ENCODE results near the gene NPPA. TPM values are rescaled to one million over a fixed set of nuclear protein-coding genes. Genes with fewer than 3 reads are reported as not detected.

The NPPA gene
- total RNA-seq, 1 experiment from 2014 or later: not detected

DNA sequence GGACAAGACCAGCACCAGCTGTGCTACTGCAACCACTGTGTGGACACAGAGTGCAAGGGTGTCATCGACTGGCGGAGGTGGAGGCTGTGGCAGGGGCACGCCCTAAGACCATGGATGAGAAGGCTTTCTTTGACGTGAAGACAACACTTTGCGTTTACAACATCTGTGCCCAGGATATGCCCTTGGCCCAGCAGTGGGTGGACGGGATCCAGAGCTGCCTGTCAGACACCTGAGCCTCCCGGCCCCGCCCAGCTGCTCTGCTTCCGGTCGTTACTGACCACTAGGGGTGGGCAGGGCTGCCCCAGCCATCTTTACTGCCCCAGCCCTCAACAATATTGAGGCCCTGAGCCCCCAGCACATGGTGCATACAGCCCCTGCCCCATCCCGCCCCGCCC, 32.6 kb upstream of the NPPA start:
- no peaks in the 10 kb centered on the region for H3K9me3 Mint-ChIP-seq (ENCODE audit: low read depth, unreplicated experiment)
- H3K4me1 Mint-ChIP-seq (ENCODE audit: low read depth, unreplicated experiment): no peaks in the 10 kb centered on the region
- no peaks in the 10 kb centered on the region for H3K36me3 Mint-ChIP-seq (ENCODE audit: insufficient read depth, unreplicated experiment)
- CTCF ChIA-PET: no interaction called here
- no peak for DNase-seq
- peaks cover 59% of the 10 kb centered on the region for H3K27me3 Mint-ChIP-seq (ENCODE audit: unreplicated experiment)
- BruUV-seq (replicated peaks): no TSS peak
- no peak overlapping the region for H3K27ac Mint-ChIP-seq (ENCODE audit: unreplicated experiment)
- H3K4me3 Mint-ChIP-seq (ENCODE audit: low read depth, unreplicated experiment): no peak overlapping the region
- TF ChIP-seq, protein P1, sequence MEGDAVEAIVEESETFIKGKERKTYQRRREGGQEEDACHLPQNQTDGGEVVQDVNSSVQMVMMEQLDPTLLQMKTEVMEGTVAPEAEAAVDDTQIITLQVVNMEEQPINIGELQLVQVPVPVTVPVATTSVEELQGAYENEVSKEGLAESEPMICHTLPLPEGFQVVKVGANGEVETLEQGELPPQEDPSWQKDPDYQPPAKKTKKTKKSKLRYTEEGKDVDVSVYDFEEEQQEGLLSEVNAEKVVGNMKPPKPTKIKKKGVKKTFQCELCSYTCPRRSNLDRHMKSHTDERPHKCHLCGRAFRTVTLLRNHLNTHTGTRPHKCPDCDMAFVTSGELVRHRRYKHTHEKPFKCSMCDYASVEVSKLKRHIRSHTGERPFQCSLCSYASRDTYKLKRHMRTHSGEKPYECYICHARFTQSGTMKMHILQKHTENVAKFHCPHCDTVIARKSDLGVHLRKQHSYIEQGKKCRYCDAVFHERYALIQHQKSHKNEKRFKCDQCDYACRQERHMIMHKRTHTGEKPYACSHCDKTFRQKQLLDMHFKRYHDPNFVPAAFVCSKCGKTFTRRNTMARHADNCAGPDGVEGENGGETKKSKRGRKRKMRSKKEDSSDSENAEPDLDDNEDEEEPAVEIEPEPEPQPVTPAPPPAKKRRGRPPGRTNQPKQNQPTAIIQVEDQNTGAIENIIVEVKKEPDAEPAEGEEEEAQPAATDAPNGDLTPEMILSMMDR (IDR thresholded peaks at IDR 0.05; ENCODE audit: unreplicated experiment): no peak
- intact Hi-C loops (cut with micrococcal nuclease; ENCODE audit: unreplicated experiment): no loop called here

DNA sequence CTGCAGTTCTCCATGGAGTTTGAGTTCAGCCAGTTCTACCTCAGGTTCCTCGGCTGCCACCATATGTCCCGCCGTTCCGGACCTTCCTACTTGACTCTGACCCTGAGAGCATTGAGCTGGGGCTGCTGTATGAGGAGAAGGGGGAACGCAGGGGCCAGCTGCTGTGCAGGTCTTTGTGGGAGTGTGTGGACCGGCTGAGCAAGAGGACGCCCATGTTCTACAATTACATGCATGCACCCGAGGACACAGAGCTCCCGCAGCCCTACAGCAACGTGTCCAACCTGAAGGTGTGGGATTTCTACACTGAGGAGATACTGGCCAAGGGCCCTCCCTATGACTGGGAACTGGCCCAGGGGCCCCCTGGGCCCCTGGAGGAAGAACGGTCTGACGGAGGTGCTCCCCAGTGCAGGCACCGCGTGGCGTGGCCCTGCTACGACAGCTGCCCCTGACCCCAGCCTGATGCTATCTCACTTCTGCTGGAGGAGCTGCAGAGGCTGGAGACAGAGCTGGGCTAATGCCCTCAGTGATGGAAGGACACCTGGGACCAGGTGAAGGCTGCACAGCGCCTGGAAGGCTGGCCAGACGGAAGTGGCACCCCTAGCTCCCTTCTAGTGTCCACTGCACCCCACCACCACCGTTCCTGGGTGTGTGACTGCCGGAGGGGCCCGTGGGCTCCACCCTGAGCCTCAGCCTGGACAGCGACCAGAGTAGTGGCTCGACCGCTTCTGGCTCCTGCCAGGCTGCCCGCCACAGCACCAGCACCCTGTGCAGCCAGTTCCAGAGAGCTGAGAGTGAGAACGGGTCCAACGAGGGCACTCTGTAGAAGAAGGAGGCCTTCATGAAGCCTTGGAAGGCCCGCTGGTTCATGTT, 32.0 kb upstream of the NPPA start:
- intact Hi-C loops (cut with micrococcal nuclease; ENCODE audit: unreplicated experiment): no loop called here
- CTCF ChIA-PET: no interaction called here
- DNase-seq: no peak
- Mint-ChIP-seq H3K27ac (ENCODE audit: unreplicated experiment) (no peak overlapping the region), H3K4me1 (ENCODE audit: low read depth, unreplicated experiment) (no peaks in the 10 kb centered on the region), H3K36me3 (ENCODE audit: insufficient read depth, unreplicated experiment) (no peaks in the 10 kb centered on the region), H3K4me3 (ENCODE audit: low read depth, unreplicated experiment) (no peak overlapping the region), H3K9me3 (ENCODE audit: low read depth, unreplicated experiment) (no peaks in the 10 kb centered on the region), H3K27me3 (ENCODE audit: unreplicated experiment) (peaks cover 65% of the 10 kb centered on the region)
- TF ChIP-seq, protein P1 (IDR thresholded peaks at IDR 0.05; ENCODE audit: unreplicated experiment): no peak
- no TSS peak for BruUV-seq (replicated peaks)

DNA sequence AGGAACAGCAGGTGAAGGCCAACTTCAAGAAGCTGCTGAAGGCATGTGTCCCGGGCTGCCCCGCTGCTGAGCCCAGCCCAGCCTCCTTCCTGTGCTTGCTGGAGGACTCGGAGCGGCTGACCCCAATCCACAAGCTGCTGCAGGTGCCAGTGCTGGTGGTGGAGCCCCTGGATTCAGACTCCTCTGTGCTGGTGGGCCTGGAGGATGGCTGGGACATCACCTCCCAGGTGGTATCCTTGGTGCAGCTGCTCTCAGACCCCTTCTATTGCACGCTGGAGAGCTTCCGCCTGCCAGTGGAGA, 31.3 kb upstream of the NPPA start:
- Mint-ChIP-seq H3K27ac (ENCODE audit: unreplicated experiment) (no peak overlapping the region), H3K4me3 (ENCODE audit: low read depth, unreplicated experiment) (no peak overlapping the region), H3K36me3 (ENCODE audit: insufficient read depth, unreplicated experiment) (no peaks in the 10 kb centered on the region), H3K9me3 (ENCODE audit: low read depth, unreplicated experiment) (no peaks in the 10 kb centered on the region), H3K27me3 (ENCODE audit: unreplicated experiment) (peaks cover 72% of the 10 kb centered on the region), H3K4me1 (ENCODE audit: low read depth, unreplicated experiment) (no peaks in the 10 kb centered on the region)
- CTCF ChIA-PET: no interaction called here
- TF ChIP-seq, protein P1 (IDR thresholded peaks at IDR 0.05; ENCODE audit: unreplicated experiment): no peak
- no peak for DNase-seq
- intact Hi-C loops (cut with micrococcal nuclease; ENCODE audit: unreplicated experiment): no loop called here
- BruUV-seq (replicated peaks): no TSS peak

DNA sequence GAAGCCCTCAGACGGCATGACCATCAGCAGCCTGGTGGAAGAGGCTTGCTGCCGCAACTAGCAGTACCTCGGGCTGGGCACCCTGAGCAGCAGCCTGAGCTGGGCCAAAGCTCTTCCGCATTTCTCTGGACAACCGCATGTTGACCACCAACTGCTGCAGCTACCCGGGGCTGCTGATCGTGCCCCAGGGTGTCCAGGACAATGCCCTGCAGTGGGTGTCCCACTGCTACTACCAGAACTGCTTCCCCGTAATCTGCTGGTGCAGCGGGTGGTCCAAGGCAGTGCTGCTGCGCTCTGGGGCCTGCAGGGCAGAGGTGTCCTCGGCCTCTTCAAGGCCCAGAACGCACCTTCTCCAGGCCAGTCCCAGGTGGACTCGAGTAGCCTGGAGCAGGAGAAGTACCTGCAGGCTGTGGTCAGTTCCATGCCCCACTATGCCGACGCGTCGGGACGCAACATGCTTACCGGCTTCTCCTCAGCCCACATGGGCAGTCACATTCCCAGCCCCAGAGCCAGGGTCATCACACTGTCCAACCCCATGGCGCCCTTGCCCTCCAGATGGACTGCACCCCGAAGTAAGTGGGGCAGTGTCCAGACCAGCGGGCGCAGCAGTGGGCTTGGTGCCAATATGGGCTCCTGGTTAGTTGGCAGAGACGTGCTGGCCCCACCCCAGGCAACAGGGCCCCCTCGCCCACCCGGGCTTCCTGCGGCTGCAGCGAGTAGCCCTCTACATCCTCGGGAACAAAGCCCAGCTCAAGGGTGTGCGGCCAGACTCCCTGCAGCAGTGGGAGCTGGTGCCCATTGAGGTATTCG, 30.7 kb upstream of the NPPA start:
- BruUV-seq (replicated peaks): no TSS peak
- Mint-ChIP-seq H3K4me3 (ENCODE audit: low read depth, unreplicated experiment) (no peak overlapping the region), H3K4me1 (ENCODE audit: low read depth, unreplicated experiment) (no peaks in the 10 kb centered on the region), H3K27ac (ENCODE audit: unreplicated experiment) (no peak overlapping the region), H3K27me3 (ENCODE audit: unreplicated experiment) (peaks cover 77% of the 10 kb centered on the region), H3K36me3 (ENCODE audit: insufficient read depth, unreplicated experiment) (no peaks in the 10 kb centered on the region), H3K9me3 (ENCODE audit: low read depth, unreplicated experiment) (no peaks in the 10 kb centered on the region)
- CTCF ChIA-PET: interaction anchor here (0.7 kb wide), 2 partner anchors 10 to 22 kb away, joined by 4 read pairs; no protein-coding TSS in a partner anchor
- TF ChIP-seq, protein P1 (IDR thresholded peaks at IDR 0.05; ENCODE audit: unreplicated experiment): no peak
- DNase-seq: no peak
- intact Hi-C loops (cut with micrococcal nuclease; ENCODE audit: unreplicated experiment): no loop called here
